Keratinocyte (primary cell): Measurements from ENCODE around the gene GPR32. TPM values are rescaled to one million over a fixed set of nuclear protein-coding genes. Genes with fewer than 3 reads are reported as not detected.

Experiments used
- DNase-seq: peaks from one replicate; pipeline ENCODE4 v3.0.0-alpha.2; 2011; ENCODE audit warnings: low read depth, missing footprints, low spot score
- FAIRE-seq: peaks from 2 replicates; lab custom pipeline; 2011; peaks lifted over from hg19 to GRCh38; lab: Jason Lieb, UNC
- H2AFZ ChIP-seq: 2 replicates; pipeline ENCODE4 v1.6.0; 2012; ENCODE audit warnings: low read length, control low read depth, inconsistent platforms; ENCODE audit not compliant: control insufficient read depth
- H3K27ac ChIP-seq: 2 replicates; pipeline ENCODE4 v1.5.1; 2011; ENCODE audit warnings: low read length; ENCODE audit not compliant: control insufficient read depth, insufficient read depth
- H3K27me3 ChIP-seq: 3 replicates; pipeline ENCODE4 v1.6.0; 2011; ENCODE audit warnings: low read length; ENCODE audit not compliant: control insufficient read depth, insufficient read depth; ENCODE audit errors: extremely low read depth
- H3K36me3 ChIP-seq, 2 experiments: 2 replicates in 1 of 2; 3 replicates in 1 of 2; pipeline ENCODE4 v1.5.1; 2011; ENCODE audit warnings: low read length in 2 of 2, mild to moderate bottlenecking in 1 of 2; ENCODE audit not compliant: control insufficient read depth in 2 of 2, insufficient read depth in 2 of 2; ENCODE audit errors: extremely low read depth in 1 of 2
- H3K4me1 ChIP-seq: 3 replicates; pipeline ENCODE4 v1.5.1; 2011; ENCODE audit warnings: low read length; ENCODE audit not compliant: control insufficient read depth, insufficient read depth; ENCODE audit errors: extremely low read depth
- H3K4me2 ChIP-seq: 3 replicates; pipeline ENCODE4 v1.6.0; 2011; ENCODE audit warnings: low read depth, low read length; ENCODE audit not compliant: control insufficient read depth, insufficient read depth; ENCODE audit errors: extremely low read depth
- H3K4me3 ChIP-seq, 3 experiments: fragments of 200-600 bp in 1 of 3; sonication (generic) in 1 of 3; 2 replicates in 2 of 3; 3 replicates in 1 of 3; pipeline ENCODE4 v1.5.1; 2011 to 2016; ENCODE audit warnings: low read length in 3 of 3, mild to moderate bottlenecking in 3 of 3, control low read depth in 2 of 3, inconsistent platforms in 1 of 3, low read depth in 1 of 3, mixed read lengths in 1 of 3, mixed run types in 1 of 3, moderate library complexity in 1 of 3; ENCODE audit not compliant: control insufficient read depth in 2 of 3, insufficient read depth in 2 of 3; ENCODE audit errors: extremely low read depth in 1 of 3
- H3K79me2 ChIP-seq: 2 replicates; pipeline ENCODE4 v1.6.0; 2012; ENCODE audit warnings: low read length; ENCODE audit not compliant: control insufficient read depth, insufficient read depth
- H3K9ac ChIP-seq: 3 replicates; pipeline ENCODE4 v1.6.0; 2011; ENCODE audit warnings: low read length; ENCODE audit not compliant: control insufficient read depth, insufficient read depth; ENCODE audit errors: extremely low read depth
- H3K9me1 ChIP-seq: 3 replicates; pipeline ENCODE4 v1.6.0; 2011; ENCODE audit warnings: low read length; ENCODE audit not compliant: control insufficient read depth, insufficient read depth; ENCODE audit errors: extremely low read depth
- H3K9me3 ChIP-seq: 2 replicates; pipeline ENCODE4 v1.5.1; 2012; ENCODE audit warnings: low read depth, low read length; ENCODE audit not compliant: control insufficient read depth
- H4K20me1 ChIP-seq: 3 replicates; pipeline ENCODE4 v1.6.0; 2011; ENCODE audit warnings: low read length; ENCODE audit not compliant: control insufficient read depth, insufficient read depth; ENCODE audit errors: extremely low read depth
- EZH2 ChIP-seq: IDR thresholded peaks from one replicate; pipeline ENCODE4 v1.6.1; 2012; ENCODE audit warnings: inconsistent platforms, mild to moderate bottlenecking, low read length, moderate library complexity
- dilution Hi-C: fragments of 300-500 bp; cut with MboI; formaldehyde crosslinking; loops from one replicate; pipeline ENCODE4 v1.7.0; 2020; ENCODE audit warnings: low sequenced_read_pairs; ENCODE audit not compliant: extremely low pct_ligation_motif_present
- polyA plus RNA-seq, 5 experiments: library from polyadenylated mRNA; depleted of rRNA in 3 of 5; stranded (reverse) in 3 of 5; stranded (forward) in 1 of 5; unstranded in 1 of 5; fragments of >200 nt; gene quantifications; 1 replicate in 1 of 5; 2 replicates in 3 of 5; 3 replicates in 1 of 5; pipeline versions ENCODE4 v1.2.1 to v1.2.3, GENCODE V29; 2011 to 2012; ENCODE audit warnings: missing spikeins in 2 of 5, low read depth in 1 of 5, low replicate concordance in 1 of 5
- TF ChIP-seq, protein P1 (sequence below), 3 experiments: IDR thresholded peaks in 1 of 3; conservative IDR thresholded peaks in 1 of 3; optimal IDR thresholded peaks in 1 of 3; 2 replicates in 2 of 3; 3 replicates in 1 of 3; pipeline versions ENCODE3 to v1.5.1; 2011; ENCODE audit warnings: low read length in 3 of 3, mild to moderate bottlenecking in 3 of 3, moderate library complexity in 2 of 3, control low read depth in 1 of 3, inconsistent platforms in 1 of 3; ENCODE audit not compliant: insufficient read depth in 2 of 3; ENCODE audit errors: extremely low read depth in 1 of 3

GPR32 gene
- polyA plus RNA-seq, 1 donor (not counting 4 experiments of a cell fraction or from before 2014, with no cell fraction given): not detected

DNA sequence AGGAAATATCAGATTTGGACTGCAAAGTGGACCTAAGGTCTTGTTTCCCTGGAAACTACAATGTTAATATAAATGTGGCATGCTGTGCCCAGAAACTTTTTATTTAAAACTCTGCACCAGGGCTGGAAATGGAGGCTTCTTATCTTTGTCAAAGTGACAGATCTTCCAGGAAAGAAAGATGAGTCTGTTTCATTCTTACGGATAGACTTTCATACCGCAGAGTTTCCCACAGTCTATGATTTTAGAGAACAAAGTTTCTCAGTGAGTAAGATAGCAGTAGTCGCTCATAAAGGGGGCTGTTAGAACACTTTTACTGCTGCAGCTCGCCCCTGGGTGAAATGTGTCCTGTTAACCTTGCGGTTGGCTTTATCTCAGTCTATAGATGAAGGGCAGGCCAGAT lies 40.4 kb upstream of the GPR32 start:
- H3K79me2 ChIP-seq: no peaks in the 10 kb centered on the region
- no peak overlapping the region for H2AFZ ChIP-seq
- no peak overlapping the region for H3K9ac ChIP-seq
- DNase-seq (no peak), FAIRE-seq (no peak)
- H4K20me1 ChIP-seq: no peaks in the 10 kb centered on the region
- H3K27me3 ChIP-seq: no peaks in the 10 kb centered on the region
- no peaks in the 10 kb centered on the region for H3K9me1 ChIP-seq
- no peaks in the 10 kb centered on the region for H3K36me3 ChIP-seq
- H3K4me3 ChIP-seq: no peak overlapping the region
- peaks cover 7% of the 10 kb centered on the region for H3K4me1 ChIP-seq
- H3K27ac ChIP-seq: no peak overlapping the region
- H3K4me2 ChIP-seq: no peak overlapping the region
- H3K9me3 ChIP-seq: no peaks in the 10 kb centered on the region
- no peak for TF ChIP-seq EZH2
- TF ChIP-seq, protein P1, sequence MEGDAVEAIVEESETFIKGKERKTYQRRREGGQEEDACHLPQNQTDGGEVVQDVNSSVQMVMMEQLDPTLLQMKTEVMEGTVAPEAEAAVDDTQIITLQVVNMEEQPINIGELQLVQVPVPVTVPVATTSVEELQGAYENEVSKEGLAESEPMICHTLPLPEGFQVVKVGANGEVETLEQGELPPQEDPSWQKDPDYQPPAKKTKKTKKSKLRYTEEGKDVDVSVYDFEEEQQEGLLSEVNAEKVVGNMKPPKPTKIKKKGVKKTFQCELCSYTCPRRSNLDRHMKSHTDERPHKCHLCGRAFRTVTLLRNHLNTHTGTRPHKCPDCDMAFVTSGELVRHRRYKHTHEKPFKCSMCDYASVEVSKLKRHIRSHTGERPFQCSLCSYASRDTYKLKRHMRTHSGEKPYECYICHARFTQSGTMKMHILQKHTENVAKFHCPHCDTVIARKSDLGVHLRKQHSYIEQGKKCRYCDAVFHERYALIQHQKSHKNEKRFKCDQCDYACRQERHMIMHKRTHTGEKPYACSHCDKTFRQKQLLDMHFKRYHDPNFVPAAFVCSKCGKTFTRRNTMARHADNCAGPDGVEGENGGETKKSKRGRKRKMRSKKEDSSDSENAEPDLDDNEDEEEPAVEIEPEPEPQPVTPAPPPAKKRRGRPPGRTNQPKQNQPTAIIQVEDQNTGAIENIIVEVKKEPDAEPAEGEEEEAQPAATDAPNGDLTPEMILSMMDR (optimal IDR thresholded peaks at IDR 0.05 in 1 of 3, IDR thresholded peaks at IDR 0.05 in 1 of 3, conservative IDR thresholded peaks at IDR 0.05 in 1 of 3; ENCODE audit: extremely low read depth in 1 of 3, insufficient read depth in 2 of 3, low read length in 3 of 3): no peak
- dilution Hi-C loops: no loop called here

DNA sequence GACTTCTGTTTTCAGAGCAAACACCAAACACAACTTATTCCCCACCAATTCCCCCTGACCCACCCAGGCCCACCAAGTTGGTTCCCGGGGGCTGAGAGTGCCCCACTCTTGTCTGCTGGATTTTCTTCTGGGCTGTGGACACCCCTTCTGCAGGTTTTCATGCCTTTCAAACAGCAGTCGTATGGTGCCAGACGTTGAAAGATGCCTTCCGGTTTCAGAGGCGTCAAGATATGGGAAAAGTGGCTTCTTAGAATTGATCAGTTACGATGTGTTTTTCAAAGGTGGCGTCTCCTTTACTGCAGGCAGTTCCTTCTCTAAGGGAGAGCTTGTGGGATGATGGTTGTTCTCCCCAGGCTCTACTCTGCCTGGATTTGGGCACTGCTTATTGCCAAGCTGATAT lies 34.4 kb upstream of the GPR32 start:
- Histone ChIP-seq H3K9ac (no peak overlapping the region), H3K9me1 (no peaks in the 10 kb centered on the region), H3K4me1 (no peaks in the 10 kb centered on the region), H3K27me3 (peaks cover 3% of the 10 kb centered on the region), H4K20me1 (no peaks in the 10 kb centered on the region), H3K27ac (no peak overlapping the region), H3K79me2 (no peaks in the 10 kb centered on the region), H3K4me2 (no peak overlapping the region), H3K36me3 (no peaks in the 10 kb centered on the region), H2AFZ (no peak overlapping the region), H3K4me3 (no peak overlapping the region), H3K9me3 (no peaks in the 10 kb centered on the region)
- dilution Hi-C loops: no loop called here
- no peak for DNase-seq
- TF ChIP-seq EZH2: no peak
- TF ChIP-seq, protein P1 (optimal IDR thresholded peaks at IDR 0.05 in 1 of 3, IDR thresholded peaks at IDR 0.05 in 1 of 3, conservative IDR thresholded peaks at IDR 0.05 in 1 of 3; ENCODE audit: extremely low read depth in 1 of 3, insufficient read depth in 2 of 3, low read length in 3 of 3): no peak
- no peak for FAIRE-seq
